ENCODE data around the gene ZDHHC11B.
"Not testable (repeated sequence)": the region's sequence is repeated elsewhere in the genome, so short reads cannot be mapped to it uniquely, and the experiment has no call there.

The ZDHHC11B gene

GRCh38 chr5:766666-767431 lies 17.7 kb downstream of the ZDHHC11B start:
- DNase-seq (ENCODE audit: low spot score): no peak
- TF ChIP-seq, protein P1, sequence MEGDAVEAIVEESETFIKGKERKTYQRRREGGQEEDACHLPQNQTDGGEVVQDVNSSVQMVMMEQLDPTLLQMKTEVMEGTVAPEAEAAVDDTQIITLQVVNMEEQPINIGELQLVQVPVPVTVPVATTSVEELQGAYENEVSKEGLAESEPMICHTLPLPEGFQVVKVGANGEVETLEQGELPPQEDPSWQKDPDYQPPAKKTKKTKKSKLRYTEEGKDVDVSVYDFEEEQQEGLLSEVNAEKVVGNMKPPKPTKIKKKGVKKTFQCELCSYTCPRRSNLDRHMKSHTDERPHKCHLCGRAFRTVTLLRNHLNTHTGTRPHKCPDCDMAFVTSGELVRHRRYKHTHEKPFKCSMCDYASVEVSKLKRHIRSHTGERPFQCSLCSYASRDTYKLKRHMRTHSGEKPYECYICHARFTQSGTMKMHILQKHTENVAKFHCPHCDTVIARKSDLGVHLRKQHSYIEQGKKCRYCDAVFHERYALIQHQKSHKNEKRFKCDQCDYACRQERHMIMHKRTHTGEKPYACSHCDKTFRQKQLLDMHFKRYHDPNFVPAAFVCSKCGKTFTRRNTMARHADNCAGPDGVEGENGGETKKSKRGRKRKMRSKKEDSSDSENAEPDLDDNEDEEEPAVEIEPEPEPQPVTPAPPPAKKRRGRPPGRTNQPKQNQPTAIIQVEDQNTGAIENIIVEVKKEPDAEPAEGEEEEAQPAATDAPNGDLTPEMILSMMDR (IDR thresholded peaks at IDR 0.05; ENCODE audit: extremely low read depth, missing control alignments): no peak

- TF ChIP-seq, protein P1 (IDR thresholded peaks at IDR 0.05; ENCODE audit: extremely low read depth, missing control alignments): no peak
- peak; percentile 18 for DNase-seq (ENCODE audit: low spot score)
Measured at GRCh38 chr5:765948-766631, 18.4 kb downstream of the ZDHHC11B start.

- DNase-seq (ENCODE audit: low spot score): peak; percentile 24
Measured at GRCh38 chr5:763998-764781, 20.3 kb downstream of the ZDHHC11B start.

DNA sequence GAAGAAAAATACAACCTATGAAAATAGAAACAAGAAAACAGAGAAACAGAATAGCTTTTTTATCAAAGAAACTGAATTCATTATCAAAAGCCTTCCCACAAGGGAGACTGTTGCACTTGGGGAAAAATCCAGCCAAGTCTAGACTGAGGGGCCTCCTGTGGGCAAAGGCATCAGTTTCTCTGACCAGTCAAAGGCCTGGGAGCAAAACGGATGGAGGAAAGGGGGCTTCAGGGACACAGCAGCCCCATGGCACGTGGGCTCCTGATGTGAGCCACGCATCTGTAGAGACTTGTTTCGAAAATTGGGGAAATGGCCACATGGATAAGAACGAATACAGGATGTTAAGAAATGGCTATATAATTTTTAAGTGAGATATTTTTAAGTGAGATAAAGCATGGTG lies 21.1 kb downstream of the ZDHHC11B start:
- TF ChIP-seq, protein P1 (IDR thresholded peaks at IDR 0.05; ENCODE audit: extremely low read depth, missing control alignments): no peak
- peak; percentile 19 for DNase-seq (ENCODE audit: low spot score)

More at GRCh38 chr5:763998-764781, 20.3 kb downstream of the ZDHHC11B start:
- TF ChIP-seq, protein P1 (IDR thresholded peaks at IDR 0.05; ENCODE audit: extremely low read depth, missing control alignments): no peak

DNA sequence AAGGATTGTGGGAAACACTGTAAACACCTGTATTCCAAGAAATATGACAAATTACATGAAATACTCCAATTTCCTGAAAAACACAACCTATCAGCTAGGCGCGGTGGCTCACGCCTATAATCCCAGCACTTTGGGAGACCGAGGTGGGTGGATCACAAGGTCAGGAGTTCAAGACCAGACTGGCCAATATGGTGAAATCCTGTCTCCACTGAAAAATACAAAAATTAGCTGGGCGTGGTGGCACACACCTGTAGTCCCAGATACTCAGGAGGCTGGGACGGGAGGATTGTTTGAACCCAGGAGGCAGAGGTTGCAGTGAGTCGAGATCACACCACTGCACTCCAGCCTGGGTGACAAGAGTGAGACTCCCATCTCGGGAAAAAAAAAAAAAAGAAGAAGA lies 21.5 kb downstream of the ZDHHC11B start:
- DNase-seq (ENCODE audit: low spot score): not testable (repeated sequence)

- peak; percentile 22 for DNase-seq (ENCODE audit: low spot score)
- TF ChIP-seq, protein P1 (IDR thresholded peaks at IDR 0.05; ENCODE audit: extremely low read depth, missing control alignments): no peak
Measured at GRCh38 chr5:761854-762710, 22.4 kb downstream of the ZDHHC11B start.
